ENCODE data around the gene BEST2. TPM values are rescaled to one million over a fixed set of nuclear protein-coding genes. Genes with fewer than 3 reads are reported as not detected.

Gene BEST2
- total RNA-seq, 1 donor from 2014 or later: 1.2 TPM

DNA sequence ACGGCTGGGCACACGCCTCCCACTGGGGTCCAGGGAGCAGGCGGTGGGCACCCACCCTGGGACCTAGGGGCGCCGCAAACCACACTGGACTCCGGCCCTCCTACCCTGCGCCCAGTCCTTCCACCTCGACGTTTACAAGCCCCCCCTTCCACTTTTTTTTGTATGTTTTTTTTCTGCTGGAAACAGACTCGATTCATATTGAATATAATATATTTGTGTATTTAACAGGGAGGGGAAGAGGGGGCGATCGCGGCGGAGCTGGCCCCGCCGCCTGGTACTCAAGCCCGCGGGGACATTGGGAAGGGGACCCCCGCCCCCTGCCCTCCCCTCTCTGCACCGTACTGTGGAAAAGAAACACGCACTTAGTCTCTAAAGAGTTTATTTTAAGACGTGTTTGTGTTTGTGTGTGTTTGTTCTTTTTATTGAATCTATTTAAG lies 41.3 kb downstream of the BEST2 start:
- TF ChIP-seq POLR2AphosphoS5 (IDR thresholded peaks at IDR 0.05; ENCODE audit: insufficient read depth in 1 of 2, low read depth in 1 of 2) (no peak), POLR2A (IDR thresholded peaks at IDR 0.05) (no peak)
- TF ChIP-seq, protein P1, sequence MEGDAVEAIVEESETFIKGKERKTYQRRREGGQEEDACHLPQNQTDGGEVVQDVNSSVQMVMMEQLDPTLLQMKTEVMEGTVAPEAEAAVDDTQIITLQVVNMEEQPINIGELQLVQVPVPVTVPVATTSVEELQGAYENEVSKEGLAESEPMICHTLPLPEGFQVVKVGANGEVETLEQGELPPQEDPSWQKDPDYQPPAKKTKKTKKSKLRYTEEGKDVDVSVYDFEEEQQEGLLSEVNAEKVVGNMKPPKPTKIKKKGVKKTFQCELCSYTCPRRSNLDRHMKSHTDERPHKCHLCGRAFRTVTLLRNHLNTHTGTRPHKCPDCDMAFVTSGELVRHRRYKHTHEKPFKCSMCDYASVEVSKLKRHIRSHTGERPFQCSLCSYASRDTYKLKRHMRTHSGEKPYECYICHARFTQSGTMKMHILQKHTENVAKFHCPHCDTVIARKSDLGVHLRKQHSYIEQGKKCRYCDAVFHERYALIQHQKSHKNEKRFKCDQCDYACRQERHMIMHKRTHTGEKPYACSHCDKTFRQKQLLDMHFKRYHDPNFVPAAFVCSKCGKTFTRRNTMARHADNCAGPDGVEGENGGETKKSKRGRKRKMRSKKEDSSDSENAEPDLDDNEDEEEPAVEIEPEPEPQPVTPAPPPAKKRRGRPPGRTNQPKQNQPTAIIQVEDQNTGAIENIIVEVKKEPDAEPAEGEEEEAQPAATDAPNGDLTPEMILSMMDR (IDR thresholded peaks at IDR 0.05): no peak
- Histone ChIP-seq H3K4me1 (peaks cover 36% of the 10 kb centered on the region), H3K36me3 (no peaks in the 10 kb centered on the region), H3K9me3 (no peaks in the 10 kb centered on the region), H3K4me3 (peak overlapping the region; percentile 85 to 96), H3K27me3 (no peaks in the 10 kb centered on the region), H3K27ac (peak overlapping the region; percentile 97)
- DNase-seq (ENCODE audit: extremely low spot score in 2 of 2): peak in 1 of 2 donors; percentile 88
- intact Hi-C loops (cut with DNase I): no loop called here

DNA sequence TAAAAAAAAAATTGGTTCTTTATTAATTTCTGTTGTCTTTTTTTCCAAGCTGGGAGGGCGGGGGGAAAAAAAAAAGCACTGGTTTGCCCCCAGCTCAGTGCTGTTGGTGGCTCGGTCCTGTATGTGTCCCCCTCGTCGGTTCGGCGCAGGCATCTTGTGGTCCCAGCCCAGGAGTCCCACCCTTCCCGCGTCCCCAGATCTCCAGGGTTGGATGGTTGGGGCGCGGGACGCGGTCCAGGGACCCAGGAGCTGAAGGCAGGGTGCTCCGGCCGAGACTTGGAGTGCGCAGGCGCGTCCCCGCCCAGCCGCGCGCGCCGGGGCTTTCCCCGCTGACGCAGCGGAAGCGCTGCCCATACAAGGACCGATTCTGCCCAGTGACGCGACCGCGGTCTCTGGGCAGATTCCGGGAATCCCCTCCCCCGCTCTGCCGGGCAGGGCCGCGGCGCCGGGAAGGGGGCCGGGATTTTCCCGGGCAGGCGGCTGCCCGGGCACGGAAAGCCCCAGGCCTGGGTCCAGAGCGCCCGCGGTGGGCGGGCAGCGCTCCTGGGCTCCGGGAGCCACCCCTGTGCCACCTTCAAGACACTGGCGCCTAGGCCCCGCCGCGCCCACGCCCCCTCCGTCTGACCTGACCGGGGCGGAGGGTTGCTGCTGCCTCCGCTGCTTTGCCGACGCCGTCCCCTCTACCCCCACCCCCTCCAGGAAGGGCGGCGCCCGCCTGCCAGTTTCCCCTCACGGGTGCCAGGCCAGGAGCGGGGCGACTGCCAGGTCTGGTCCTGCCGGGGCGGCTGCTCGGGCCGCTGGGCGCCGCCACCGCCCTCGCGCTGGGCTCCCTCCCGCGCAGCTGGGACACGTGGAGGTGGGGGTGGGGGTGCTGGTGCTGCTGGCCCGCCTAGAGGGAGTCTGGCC lies 42.0 kb downstream of the BEST2 start:
- TF ChIP-seq POLR2AphosphoS5 (IDR thresholded peaks at IDR 0.05; ENCODE audit: insufficient read depth in 1 of 2, low read depth in 1 of 2) (peak; percentile 90 to 92), POLR2A (IDR thresholded peaks at IDR 0.05) (peak; percentile 16 to 71)
- TF ChIP-seq, protein P1 (IDR thresholded peaks at IDR 0.05): no peak
- Histone ChIP-seq H3K4me3 (peak overlapping the region; percentile 85 to 96), H3K36me3 (no peaks in the 10 kb centered on the region), H3K27me3 (no peaks in the 10 kb centered on the region), H3K4me1 (peaks cover 29% of the 10 kb centered on the region), H3K27ac (peak overlapping the region; percentile 97), H3K9me3 (no peaks in the 10 kb centered on the region)
- intact Hi-C loops (cut with DNase I): no loop called here
- peak in 1 of 2 donors; percentile 95 for DNase-seq (ENCODE audit: extremely low spot score in 2 of 2)

DNA sequence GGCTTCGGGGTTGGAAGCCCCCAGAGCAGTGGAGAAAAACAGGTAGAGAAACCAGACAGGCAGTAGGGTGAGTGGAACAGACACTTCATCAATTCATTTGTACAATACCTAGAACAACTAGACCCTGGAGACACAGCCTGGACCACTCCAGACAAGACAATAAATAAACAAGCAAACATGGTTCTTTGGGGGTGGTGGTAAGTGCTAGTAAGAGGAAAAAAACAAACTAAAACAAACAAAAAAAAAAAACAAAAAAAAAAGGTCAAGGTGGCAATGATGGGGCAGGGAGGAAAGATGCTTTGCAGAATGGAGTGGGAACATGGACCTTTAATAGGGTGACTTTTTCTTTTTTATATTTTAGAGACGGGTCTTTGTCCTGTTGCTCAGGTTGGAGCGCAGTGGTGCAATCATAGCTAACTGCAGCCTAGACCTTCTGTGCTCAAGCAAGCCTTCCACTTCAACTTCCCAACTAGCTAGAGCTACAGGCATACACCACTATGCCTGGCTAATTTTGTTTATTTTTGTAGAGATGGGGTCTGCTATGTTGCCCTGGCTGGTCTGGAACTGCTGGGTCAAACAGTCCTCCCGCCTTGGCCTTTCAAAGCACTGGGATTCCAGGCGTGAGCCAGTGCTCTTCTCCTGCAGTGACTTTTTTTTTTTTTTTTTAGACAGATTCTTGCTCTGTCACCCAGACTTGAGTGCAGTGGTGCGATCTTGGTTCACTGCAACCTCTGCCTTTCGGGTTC lies 42.8 kb downstream of the BEST2 start:
- no peaks in the 10 kb centered on the region for H3K9me3 ChIP-seq
- peaks cover 0 to 7% of the 10 kb centered on the region in 2 donors for H3K36me3 ChIP-seq
- DNase-seq (ENCODE audit: extremely low spot score in 2 of 2): peak in 1 of 2 donors; percentile 89
- intact Hi-C loops (cut with DNase I): no loop called here
- peak overlapping the region; percentile 97 for H3K27ac ChIP-seq
- TF ChIP-seq POLR2AphosphoS5 (IDR thresholded peaks at IDR 0.05; ENCODE audit: insufficient read depth in 1 of 2, low read depth in 1 of 2) (no peak), POLR2A (IDR thresholded peaks at IDR 0.05) (no peak)
- TF ChIP-seq, protein P1 (IDR thresholded peaks at IDR 0.05): no peak
- H3K4me3 ChIP-seq: peak overlapping the region; percentile 85 to 96
- peaks cover 21% of the 10 kb centered on the region for H3K4me1 ChIP-seq
- H3K27me3 ChIP-seq: no peaks in the 10 kb centered on the region

DNA sequence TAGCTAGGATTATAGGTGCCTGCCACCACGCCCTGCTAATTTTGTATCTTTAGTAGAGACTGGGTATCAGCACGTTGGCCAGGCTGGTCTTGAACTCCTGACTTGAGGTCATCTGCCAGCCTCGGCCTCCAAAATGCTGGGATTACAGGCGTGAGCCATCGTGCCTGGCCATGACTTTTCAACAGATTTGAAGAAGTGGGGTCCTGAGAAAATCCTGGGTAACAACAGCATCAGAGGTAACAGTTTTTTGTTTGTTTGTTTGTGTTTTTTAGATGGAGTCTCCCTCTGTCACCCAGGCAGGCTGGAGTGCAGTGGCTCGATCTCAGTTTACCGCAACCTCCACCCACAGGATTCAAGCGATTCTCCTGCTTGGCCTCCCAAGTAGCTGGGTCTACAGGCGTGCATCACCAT lies 43.4 kb downstream of the BEST2 start:
- no peak overlapping the region for H3K4me3 ChIP-seq
- intact Hi-C loops (cut with DNase I): no loop called here
- H3K27me3 ChIP-seq: no peaks in the 10 kb centered on the region
- peak overlapping the region; percentile 97 for H3K27ac ChIP-seq
- peaks cover 0 to 13% of the 10 kb centered on the region in 2 donors for H3K36me3 ChIP-seq
- TF ChIP-seq POLR2AphosphoS5 (IDR thresholded peaks at IDR 0.05; ENCODE audit: insufficient read depth in 1 of 2, low read depth in 1 of 2) (no peak), POLR2A (IDR thresholded peaks at IDR 0.05) (no peak)
- TF ChIP-seq, protein P1 (IDR thresholded peaks at IDR 0.05): no peak
- peaks cover 23% of the 10 kb centered on the region for H3K4me1 ChIP-seq
- peak in 1 of 2 donors; percentile 86 for DNase-seq (ENCODE audit: extremely low spot score in 2 of 2)
- no peaks in the 10 kb centered on the region for H3K9me3 ChIP-seq
